ENCODE measurements around the gene MAPK11.

The MAPK11 gene

DNA sequence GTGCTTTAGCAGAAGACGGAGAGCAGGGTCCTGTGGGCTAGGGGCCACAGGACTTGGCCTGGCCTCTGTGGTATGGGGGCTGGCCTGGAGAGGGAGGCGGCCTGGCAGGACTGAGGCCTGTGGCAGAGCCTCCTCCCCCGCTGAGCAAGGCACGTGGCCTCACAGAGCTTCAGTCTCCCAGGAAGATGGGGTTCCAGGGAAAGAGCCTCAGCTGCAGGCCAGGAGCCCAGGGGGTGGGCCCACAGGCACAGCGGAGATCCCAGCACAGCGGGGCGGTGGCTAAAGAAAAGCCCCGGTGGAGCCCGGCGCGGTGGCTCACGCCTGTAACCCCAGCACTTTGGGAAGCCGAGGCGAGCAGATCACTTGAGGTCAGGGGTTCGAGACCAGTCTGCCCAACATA is 10.9 kb downstream of the MAPK11 start:
- DNase-seq = no peak

GRCh38 chr22:50258361-50259292 is 11.6 kb downstream of the MAPK11 start:
- no peak for DNase-seq

DNA sequence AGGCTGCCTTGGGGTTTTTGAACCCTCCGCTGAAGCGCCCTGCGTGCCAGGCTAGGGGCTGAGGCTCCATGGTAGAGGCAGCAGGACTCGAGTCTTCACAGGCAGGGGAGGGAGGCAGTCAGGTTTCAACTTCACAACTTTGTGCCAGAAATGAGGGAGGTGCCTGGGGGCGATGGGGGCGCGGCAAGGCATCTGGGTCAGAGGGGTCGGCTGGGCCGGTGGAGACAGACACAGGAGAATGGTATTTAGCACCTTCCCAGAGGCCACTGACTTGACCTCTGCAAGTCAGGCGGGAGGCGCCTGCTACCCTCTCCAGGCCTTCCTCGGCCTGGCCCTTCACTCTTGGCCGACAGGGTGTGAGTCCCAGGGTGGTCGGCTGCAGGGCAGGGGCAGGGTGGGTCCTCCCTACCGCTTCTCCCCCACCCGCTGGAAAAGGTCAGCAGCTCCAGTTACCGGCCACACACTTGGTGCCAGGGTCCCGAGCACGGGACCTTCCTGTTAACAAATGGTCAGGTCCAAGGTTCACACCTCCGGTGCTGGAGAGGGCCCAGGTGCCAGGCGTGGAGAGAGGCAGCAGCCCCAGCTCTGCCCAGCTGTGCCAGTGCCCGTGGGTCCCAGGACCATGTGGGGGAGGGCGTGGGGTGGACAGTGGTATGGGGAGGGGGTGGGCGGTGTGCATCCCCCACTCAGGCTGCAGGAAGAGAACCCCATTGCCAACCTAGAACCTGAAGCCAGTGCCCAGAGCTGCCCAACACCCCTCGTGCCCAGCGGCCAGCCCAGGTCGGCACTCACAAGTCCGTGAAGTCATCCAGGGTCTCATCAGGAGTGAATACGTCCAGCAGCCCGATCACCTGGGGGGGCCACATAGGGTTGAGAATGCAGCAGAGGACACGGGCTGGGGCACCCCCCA is 12.5 kb downstream of the MAPK11 start:
- DNase-seq = no peak

DNA sequence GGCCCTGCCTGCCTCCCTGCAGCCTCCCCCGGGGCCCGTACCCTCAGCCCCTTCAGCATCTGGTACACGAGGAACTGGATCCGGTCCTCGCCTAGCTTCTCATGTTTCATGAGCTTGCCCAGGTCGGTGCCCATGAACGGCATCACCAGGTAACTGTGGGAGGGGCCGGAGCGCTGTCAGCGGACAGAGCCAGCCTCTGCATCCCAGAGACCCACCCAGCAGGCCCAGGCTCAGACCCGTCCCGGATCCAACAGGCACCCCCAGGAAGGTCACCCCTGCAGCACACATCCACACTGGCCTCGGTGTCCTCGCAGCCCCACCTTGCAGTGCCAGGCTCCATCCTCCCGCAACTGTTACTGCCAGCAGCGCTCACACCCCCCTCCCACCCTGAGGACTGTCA is 13.1 kb downstream of the MAPK11 start:
- no peak for DNase-seq

DNA sequence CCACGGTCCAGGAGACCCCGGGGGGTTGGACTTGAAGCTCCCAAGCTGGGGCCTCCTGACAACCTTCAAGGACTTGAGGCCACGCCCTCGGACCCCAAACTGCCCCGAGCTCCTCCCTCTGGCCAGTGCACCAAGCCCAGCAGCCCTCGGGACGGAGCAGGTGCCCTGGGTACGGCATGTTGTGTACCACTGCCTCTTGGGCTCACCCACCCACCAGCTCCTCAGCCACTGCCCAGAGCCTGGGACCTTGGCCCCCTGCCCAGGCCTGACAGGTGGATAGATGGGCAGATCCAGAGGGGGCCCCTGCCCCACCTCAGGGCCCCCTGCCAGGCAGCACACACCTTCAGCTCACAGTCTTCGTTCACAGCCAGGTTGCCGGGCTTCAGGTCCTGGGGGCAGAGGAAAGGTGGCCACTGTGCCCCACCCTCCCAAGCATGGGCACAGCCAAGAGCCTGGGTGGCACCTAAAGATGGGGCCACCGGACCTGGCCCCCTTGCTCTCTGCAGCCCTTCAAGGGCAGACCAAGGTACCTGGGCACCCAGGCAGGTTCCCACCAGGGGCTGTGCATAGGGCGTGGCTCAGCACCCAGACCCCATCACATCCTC is 13.8 kb downstream of the MAPK11 start:
- no peak for DNase-seq

DNA sequence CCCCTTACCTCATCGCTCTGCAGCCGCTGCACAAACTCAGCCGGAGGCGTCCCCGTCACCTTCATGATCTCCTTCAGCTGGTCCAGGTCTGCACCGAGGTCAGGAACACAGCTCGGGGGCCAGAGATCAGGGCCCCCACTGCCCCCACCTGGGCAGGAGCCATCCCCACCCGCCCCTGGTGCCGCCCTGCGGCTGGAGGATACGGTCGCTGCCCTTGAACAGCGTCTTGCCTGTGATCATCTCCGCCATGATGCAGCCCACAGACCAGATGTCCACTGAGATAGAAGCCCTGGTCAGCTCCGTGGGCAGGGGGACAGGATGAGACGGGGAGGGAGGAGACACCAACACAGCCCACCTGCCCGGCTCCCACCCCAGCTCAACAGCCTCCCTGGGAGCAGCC is 14.6 kb downstream of the MAPK11 start:
- DNase-seq = no peak

DNA sequence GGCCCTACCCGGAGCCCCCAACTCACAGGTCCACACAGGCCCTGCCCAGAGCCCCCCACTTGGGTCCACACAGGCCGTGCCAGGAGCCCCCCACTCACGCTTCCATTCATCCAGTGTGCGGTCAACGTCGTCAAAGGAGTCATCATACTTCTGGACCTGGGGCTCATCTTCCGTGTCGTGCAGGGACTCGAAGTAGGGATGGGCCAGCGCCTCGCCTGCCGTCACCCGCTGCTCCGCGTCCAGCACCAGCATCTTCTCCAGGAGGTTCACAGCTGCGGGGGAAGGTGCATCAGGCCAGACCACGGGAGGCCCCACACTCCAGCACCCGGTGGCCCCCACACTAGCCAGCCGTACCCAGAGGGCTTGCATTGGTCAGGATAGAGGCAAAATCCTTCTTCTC is 15.1 kb downstream of the MAPK11 start:
- DNase-seq = no peak

DNA sequence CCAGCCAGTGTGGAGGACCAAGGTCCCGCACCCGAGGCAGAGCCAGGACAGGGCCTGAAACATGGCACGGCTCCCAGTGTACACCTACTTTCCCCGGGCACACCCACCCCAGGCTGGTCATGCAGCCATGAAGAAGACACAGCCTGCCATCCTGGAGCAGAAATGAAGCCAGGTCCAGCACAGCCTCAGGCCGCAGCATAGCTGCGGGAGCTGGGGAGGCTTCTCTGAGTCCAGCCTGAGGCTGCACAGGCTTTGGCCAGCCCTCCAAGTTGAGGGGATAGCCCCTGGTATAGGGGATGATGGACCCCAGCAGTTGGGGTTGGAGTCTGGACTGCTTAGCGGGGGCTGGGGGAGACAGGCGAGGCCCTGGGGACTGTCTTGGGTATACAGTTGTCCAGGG is 16.2 kb downstream of the MAPK11 start:
- no peak for DNase-seq

GRCh38 chr22:50253046-50253915 is 16.9 kb downstream of the MAPK11 start:
- DNase-seq = no peak

DNA sequence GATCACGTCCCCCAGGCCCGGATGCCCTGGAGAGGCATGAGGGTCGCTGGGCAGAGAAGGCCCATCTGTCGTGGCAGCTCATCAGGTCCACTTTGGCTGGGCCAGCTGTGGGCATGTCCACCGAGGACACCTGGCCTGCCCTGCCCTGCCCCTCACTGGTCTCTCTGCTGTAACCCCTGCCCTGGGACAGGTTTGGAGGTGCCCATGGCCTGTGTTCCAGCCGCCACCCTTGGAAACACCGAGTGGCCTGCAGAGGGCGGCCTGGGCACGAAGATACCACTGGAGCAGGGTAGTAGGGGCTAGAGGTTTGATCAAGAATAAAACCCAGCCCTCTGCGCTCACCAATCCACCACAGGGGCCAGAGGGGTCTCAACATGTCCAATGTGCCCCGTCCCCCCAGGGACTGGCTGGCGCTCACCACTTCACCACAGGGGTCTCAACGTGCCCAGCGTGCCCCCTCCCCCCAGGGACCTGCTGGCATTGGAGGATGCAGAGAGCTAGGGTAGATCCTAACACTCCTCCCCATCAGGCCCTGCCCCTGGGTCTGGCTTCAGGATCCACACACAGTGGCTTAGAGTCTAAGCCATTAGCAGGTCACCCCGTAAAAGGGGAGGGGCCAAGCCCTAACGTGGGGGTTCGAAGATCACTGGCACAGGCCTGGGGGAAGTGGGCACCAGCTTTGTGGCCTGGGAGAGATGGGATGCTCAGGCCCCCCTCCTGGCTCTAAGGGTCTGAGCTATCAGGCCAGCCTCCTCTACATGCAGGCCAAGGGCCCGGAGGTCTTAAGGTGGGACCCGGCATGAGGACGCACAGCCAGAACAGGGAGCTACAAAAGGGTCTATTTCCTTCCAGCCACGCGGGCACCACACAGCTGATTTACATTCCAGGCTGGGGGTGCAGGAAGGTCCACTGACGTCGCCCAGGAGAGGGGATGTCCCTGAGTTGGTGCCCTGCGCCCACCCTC is 17.8 kb downstream of the MAPK11 start:
- peak; percentile 26 for DNase-seq

GRCh38 chr22:50251477-50252081 is 18.6 kb downstream of the MAPK11 start:
- DNase-seq = no peak

DNA sequence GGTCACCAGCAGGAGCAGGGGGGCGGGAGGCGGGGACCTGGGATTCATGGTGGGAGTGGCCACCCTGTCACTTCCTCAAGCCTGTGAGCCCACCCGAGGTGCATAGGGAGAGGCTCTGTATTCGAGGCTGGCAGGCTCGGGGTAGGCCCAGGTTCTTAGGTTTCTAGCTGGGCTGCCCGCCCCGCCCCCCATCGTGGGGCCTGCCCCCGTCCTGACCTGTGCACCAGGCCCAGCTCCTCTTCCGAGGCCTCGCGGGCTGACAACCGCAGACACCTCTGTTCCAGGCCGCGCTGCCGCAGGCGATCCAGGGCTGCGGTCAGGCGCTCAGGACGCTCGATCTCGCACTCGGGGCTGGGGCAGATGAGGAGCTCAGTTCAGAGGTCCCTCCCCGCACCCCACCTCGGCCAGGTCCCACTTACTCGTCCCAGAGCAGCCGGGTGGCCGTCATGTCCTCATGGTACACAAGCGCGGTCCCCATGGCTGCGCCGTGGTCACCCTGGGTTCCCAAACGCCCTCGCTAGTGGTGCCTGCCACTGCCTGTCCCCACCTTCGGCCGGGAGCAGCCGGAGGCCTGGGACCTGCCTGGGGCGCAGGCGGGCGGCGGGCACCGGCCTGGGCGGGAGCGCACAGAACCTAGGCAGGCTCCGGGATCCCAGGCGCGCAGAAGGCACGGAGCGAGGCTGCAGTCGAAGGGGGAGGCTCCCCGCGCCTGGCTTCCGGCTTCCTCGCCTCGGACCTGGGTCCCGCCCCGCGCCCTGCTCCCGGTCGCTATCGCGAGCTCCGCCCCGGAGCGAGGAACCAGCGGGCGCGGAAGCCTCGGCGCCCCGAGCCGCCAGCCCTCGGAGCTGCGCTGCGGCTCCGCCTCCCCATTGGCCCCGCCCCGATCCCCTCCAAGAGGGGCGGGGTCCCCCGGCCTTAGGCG is 19.4 kb downstream of the MAPK11 start, which contains the start of gene HDAC10:
TSS of gene HDAC10 (minus strand) at position 711 of the 922 bp plus-strand sequence. CDS start at position 478, 233 bp downstream.
- DNase-seq = peak; percentile 61

- no peak for DNase-seq
These were observed 20.0 kb downstream of the MAPK11 start for GRCh38 chr22:50250249-50250554.

- no peak for DNase-seq
These were observed 20.6 kb downstream of the MAPK11 start for GRCh38 chr22:50249341-50250248.

- DNase-seq = no peak
These were observed 21.7 kb downstream of the MAPK11 start for GRCh38 chr22:50248196-50249081.

GRCh38 chr22:50247748-50248147 is 22.4 kb downstream of the MAPK11 start:
- DNase-seq = peak; percentile 65
